Activated CD8-positive, alpha-beta memory T cell treated with anti-CD3 and anti-CD28 coated beads for 4 hours (primary cell): ENCODE data around the gene COL27A1.

ENCODE experiments used
- DNase-seq, 2 donors: peaks; one replicate each; pipeline ENCODE4 v3.0.0-alpha.2; 2020; ENCODE audit warnings: low read depth in 2 of 2

COL27A1 gene

GRCh38 chr9:114206221-114206789, 51.0 kb downstream of the COL27A1 start:
- DNase-seq, result no peak

DNA sequence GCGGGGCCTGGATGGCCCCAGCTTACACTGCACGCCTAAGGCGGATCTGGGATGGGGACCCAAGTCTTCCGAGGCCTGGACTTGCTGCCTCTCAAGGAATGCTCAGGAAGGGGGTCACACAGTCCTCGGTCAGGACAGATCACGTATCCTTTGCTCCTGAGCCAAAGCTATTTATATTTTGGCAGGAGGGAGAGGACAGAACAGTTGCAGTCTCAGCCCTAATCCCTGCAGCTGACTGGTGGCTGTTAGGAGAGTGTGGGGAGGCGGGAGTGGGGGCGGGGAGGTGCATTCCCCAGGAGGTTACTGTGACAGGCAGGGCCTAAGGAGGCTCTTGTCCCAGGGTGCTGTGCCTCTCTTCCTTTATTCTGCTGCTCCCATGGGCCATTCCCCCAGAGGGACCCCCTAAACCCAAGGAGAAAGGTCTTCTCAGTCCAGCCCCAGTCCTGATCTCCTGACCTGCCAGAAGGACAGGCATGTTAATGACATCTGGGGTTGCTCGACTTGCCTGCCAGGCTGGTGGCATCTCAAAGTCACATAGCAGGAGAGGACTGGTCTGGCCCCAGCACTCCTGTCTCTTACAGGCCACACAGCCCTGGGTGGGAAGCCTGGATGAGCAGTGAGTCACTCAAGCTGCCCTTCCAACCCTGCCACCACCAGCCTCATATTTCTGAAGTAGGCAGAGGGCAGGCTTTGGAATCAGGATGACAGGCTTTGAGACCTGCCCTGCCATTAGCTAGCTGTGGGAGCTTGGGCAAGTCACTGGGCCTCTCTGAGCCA, 51.9 kb downstream of the COL27A1 start:
- no peak for DNase-seq

- no peak for DNase-seq
Observed at GRCh38 chr9:114207845-114208244, 52.5 kb downstream of the COL27A1 start.

- DNase-seq, result no peak
Observed at GRCh38 chr9:114209151-114209550, 53.8 kb downstream of the COL27A1 start.

- DNase-seq, result no peak
Observed at GRCh38 chr9:114210136-114210535, 54.8 kb downstream of the COL27A1 start.

DNA sequence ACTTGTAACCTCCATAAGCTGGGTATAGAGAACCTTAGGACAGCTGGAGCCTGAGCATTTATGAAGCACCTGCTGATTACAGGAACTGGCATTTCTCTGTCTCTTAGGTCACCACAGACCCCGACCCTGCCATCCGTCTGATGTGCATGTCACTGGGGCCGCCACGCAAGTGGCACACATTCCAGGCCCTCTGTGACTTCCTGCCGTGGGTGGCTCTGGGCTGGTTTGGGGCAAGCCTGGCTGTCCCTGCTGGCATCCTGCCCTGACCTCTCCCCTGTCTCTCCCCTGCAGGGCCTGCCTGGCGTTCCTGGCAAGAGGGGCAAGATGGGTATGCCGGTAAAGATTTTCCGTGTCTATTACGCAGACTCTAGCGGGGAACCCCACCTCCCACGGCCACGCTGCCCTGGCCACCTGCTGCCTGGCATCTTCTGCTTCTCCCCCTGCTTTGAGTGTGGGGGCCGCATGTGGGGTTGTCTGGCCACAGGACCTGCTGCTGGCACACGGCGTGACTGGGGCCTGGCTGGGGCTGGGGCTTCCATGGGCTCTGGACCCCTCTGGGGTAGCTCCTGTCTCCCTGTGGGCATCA, 55.4 kb downstream of the COL27A1 start:
- no peak for DNase-seq

GRCh38 chr9:114212826-114213225, 57.5 kb downstream of the COL27A1 start:
- no peak for DNase-seq

- DNase-seq, result no peak
Observed at GRCh38 chr9:114213566-114213965, 58.2 kb downstream of the COL27A1 start.

- no peak for DNase-seq
Observed at GRCh38 chr9:114214181-114214580, 58.8 kb downstream of the COL27A1 start.

- DNase-seq, result no peak
Observed at GRCh38 chr9:114214686-114215414, 59.5 kb downstream of the COL27A1 start.

DNA sequence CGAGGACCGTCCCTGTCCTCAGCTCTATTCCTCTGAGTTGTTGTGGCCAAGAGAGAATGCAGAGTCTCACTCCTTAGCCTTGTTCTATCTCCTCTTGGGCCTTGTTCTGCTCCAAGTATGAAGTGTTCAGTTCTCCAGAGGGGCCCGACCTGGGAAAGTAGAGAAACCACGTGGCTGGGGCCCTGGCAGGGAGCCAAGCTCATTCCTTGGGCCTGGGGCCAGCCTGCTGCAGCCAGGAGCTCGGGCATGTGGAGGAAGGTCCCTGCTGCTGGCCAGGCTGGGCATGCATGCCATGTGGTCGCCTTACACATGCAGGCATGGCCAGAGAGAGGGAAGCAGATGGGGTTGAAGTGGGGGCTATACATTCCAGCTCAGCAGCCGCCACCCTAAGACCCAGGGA, 60.7 kb downstream of the COL27A1 start:
- DNase-seq, result no peak

DNA sequence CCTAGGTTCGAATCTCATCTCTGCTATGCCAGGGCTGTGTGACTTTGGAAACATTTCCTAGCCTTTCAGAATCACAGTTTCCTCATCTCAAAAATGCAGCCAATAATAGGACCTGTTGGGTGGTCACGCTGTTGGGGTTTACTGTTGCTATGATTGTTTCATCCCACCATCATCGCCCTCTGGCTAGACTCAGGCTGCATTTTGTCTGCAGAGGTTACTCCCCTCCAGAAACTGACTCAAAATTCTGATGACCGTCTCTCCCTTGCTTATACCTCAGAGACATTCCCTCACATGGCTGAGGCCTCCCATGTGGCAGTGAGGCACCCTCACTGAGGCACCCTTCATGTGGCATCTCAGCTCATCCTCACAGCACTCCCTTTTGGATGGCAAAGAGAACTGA, 61.6 kb downstream of the COL27A1 start:
- no peak for DNase-seq

- DNase-seq, result no peak
Observed at GRCh38 chr9:114218264-114219120, 63.2 kb downstream of the COL27A1 start.

DNA sequence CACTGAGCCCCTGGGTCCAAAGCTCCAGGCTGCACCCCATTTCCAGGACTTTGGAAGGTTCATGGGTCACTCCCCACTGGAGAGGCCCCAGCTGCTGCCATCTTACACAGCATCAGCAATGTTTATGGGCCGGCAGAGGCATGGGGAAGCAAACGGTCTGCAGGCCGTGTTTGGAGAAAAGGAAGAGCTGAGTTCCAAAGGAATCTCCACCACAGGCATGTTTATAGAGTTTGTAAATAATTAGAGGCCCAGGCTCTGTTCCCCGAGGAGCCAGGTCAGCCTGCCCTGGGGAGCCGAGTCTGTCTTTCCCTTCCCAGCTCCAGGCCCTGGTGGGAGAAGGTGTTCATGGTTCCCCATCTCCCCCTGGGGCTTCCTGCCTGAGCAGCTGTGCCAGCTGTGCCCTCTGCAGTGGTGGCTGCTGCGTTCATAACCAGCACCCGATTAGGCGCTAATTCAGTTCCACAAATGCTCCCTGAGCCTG, 64.8 kb downstream of the COL27A1 start:
- no peak for DNase-seq

- DNase-seq, result no peak
Observed at GRCh38 chr9:114221706-114222465, 66.5 kb downstream of the COL27A1 start.

DNA sequence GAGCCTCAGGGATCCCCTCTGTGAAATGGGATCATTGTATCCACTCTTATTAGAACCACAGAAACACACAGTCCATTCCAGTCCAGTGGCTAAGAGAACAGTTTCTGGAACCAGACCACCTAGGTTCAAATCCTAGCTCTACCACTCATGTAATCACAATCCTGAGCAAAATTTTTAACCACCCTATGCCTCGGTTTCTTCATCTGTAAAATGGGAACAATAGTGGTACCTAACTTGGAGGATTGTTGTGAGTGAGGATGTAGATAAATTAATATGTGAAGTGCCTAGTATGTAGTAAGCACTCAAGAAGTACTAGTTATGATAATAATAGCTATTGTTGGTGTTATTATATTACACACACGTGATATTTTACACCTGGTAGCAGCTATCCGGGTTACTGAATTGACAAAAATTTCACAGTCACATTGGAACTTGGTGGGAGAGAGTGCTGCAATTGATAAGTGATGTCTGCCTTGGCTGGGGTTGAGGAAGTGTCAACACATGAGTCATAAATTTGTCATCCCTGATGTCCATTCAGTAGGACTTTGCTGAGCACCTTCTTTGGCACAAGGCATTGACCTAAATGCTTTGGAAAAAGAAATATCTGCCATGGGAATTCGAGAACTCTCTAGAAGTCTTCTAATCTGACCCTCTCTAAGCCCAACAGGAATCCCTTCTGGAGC, 68.4 kb downstream of the COL27A1 start:
- no peak for DNase-seq

- DNase-seq, result no peak
Observed at GRCh38 chr9:114224247-114224610, 68.9 kb downstream of the COL27A1 start.

GRCh38 chr9:114225561-114226212, 70.3 kb downstream of the COL27A1 start:
- DNase-seq, result no peak

- no peak for DNase-seq
Observed at GRCh38 chr9:114226246-114227055, 71.1 kb downstream of the COL27A1 start.
